GM10266 (cell line): ENCODE results near the gene CCN5.

ENCODE experiments used
- DNase-seq: peaks from one replicate; pipeline ENCODE4 v3.0.0; 2012; ENCODE audit errors: extremely low spot score
- CTCF ChIP-seq: IDR thresholded peaks from 2 replicates; pipeline ENCODE4 v1.5.1; 2012; ENCODE audit warnings: mild to moderate bottlenecking, low read depth; ENCODE audit not compliant: control insufficient read depth, insufficient read depth; ENCODE audit errors: missing control alignments

The CCN5 gene

GRCh38 chr20:44683263-44684046 is 31.7 kb upstream of the CCN5 start:
- TF ChIP-seq CTCF = peak; percentile 85
- DNase-seq = peak; percentile 84

- TF ChIP-seq CTCF = no peak
- no peak for DNase-seq
Measured at GRCh38 chr20:44684047-44684967, 30.9 kb upstream of the CCN5 start.

GRCh38 chr20:44686934-44687333 is 28.2 kb upstream of the CCN5 start:
- DNase-seq = no peak
- no peak for TF ChIP-seq CTCF

GRCh38 chr20:44688053-44688625 is 27.0 kb upstream of the CCN5 start:
- no peak for TF ChIP-seq CTCF
- no peak for DNase-seq

GRCh38 chr20:44689809-44690208 is 25.4 kb upstream of the CCN5 start:
- no peak for DNase-seq
- no peak for TF ChIP-seq CTCF

- DNase-seq = no peak
- TF ChIP-seq CTCF = no peak
Measured at GRCh38 chr20:44690781-44691423, 24.3 kb upstream of the CCN5 start.
